ENCODE measurements around the gene ADGRB2.

Gene ADGRB2

GRCh38 chr1:31763671-31764311 lies 349 bp downstream of the ADGRB2 start:
- no peak for DNase-seq (ENCODE audit: low spot score)

GRCh38 chr1:31762726-31763670 lies 1.1 kb downstream of the ADGRB2 start:
- peak; percentile 81 for DNase-seq (ENCODE audit: low spot score)

DNA sequence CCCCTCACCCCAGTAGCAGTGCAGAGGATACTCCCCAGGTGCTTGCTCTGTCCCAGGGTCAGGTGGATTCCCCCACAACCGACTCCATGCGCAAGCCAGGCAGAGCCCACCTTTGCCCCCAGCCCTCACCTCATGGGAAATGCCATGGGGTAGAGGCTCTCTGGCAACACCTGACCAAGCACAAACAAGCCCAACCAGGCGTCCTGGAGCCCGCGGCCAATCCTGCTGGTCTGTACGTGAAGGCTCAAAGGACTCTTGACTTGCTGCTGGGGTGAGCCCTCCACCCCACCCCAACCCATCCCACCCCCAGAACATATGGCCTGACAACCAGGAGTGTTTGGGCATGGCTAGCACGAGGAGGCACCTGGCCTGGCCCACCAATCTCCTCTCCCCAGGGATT lies 1.8 kb downstream of the ADGRB2 start:
- DNase-seq (ENCODE audit: low spot score), result no peak

DNA sequence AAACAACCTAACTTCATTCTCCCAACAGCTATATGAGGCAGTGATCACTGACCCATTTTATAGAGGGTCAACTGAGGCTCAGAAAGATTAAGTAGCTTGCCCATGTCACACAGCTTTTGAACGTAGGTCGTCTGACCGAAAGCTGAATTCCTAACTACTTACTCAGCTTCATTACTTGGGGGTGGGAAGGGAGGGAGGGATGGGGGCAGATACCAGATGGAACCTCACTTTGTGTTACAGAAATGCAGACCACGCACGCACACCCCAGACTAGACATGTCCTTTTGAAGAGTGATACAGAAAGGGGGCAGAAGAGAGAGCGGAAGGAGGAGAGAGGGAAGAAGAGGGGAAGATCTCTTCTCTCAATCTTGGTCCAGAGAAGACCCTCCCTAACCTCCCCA lies 2.3 kb downstream of the ADGRB2 start:
- DNase-seq (ENCODE audit: low spot score), result no peak

GRCh38 chr1:31760471-31761470 lies 3.4 kb downstream of the ADGRB2 start:
- peak; percentile 77 for DNase-seq (ENCODE audit: low spot score)

DNA sequence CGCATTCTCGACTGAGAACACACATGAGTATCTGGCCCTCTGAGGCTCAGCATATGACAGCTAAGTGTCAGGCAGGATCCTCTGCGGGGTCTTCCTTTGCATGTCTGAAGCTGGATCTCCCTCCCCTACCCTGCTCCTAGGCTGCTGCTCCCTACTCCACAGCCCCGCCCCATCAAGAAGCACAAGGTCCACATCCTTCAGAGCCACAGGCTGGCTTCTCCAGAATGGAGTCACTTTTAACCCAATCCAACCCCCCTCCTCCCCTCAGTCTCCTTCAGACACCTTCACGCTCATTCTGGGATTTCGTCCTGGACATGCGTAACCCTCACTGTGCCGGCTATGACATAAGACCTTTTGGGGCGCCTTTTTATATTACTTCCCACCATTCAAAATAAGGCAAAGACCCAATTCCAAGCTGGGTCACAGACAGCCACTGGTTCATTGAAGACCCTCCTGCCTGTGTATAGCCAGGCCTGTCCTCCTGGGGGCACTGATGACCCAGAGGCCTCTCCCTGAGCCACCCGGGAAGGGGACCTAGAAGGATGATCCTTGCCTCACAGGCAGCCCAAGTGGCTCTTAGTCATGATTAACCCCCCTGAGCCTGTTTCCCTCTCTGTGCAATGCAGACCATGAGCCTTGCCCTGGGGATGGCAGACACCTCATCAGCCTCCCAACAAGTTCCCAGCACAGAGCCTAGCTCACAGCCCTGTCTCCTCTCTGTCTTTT lies 4.7 kb downstream of the ADGRB2 start:
- no peak for DNase-seq (ENCODE audit: low spot score)

- DNase-seq (ENCODE audit: low spot score), result no peak
These were observed 5.3 kb downstream of the ADGRB2 start for GRCh38 chr1:31758823-31759222.

DNA sequence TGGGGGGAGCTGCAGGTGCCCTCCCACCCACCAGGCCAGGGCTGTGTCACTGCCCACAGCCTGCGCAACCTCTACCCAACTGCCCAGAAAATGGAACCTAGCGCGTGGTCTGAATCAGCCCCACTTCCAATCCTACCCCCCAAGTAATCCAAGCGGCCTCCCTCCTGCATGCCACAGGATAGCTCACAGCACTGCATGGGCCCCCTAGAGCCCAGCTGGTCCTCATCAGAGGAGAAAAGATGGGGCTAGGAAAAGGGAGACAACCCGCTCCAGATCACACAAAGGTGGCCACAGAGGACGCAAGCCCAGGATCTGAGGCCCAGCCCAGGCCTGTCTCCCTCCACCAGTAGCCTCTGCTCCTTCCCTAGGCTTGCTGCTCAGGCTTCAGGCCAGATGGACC lies 6.2 kb downstream of the ADGRB2 start:
- DNase-seq (ENCODE audit: low spot score), result no peak

DNA sequence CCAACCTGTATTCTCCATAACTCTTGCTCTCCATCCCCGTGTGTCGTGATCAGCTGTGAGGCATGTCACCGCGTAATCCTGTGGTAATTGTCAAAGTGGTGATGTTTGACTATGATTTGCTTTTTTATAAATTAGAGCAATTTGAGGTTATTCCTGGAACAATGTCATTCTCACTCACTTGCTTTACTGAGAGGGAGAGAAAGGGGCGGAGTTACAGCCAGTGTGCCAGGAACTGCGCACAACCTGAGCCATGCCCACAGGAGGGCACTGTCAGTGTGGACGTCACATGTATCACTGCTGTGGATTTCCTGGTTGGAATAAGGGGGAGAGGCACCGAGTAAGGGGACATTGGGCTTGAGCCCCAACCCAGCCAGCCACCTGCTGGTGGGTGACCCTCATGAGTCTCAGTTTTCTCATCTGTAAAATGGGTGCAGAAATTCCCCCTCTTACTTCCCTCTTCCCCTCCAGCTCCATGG lies 6.9 kb downstream of the ADGRB2 start:
- no peak for DNase-seq (ENCODE audit: low spot score)

DNA sequence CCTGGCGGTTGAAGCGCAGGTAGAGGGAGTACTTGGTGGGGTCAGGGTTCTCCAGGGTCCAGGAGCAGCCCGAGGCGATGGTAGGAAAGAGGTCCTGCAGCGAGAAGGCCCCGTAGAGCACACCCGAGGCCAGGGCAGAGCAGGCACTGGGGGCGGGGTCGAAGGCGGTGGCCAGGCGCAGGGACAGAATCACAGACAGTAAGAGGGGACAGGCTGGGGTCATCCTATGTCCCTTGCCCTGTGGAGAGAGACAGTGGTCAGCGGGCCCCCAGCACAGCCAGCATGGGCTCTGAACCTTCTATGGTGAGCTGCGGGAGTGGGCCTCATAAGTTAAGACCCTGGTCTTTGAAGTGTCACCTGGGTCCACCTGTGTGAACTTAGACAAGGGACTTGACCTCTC lies 7.6 kb downstream of the ADGRB2 start:
- no peak for DNase-seq (ENCODE audit: low spot score)

DNA sequence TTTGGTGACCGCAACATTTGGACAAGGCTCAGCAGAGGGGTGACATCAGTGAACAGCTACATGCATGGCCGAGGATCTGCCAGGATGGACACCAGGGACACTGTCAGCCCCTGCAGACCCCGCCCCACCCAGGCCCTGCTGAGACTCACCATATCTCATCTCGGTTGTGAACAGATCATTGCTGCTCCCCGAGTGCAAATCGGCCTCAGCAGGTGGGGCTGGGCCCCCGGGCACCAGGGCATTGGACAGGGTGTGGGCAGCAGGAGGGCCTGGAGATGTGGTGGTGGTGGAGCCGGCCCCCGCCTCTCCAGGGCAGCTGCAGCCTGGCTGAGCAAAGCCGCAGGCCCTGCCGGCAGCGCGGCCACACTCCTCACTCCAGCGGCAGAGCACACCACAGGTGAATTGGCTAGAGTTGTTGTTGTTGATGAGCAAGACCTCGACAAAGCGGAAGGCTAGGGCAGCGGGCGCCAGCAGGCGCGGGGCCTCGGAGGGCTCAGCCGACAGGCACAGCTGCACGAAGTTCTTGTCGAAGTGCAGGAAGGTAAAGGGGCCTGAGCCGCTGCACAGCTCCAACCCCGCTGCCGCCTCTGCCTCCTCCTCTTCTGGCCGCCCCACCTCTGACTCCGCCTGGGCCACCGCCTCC lies 8.2 kb downstream of the ADGRB2 start:
- DNase-seq (ENCODE audit: low spot score), result no peak

DNA sequence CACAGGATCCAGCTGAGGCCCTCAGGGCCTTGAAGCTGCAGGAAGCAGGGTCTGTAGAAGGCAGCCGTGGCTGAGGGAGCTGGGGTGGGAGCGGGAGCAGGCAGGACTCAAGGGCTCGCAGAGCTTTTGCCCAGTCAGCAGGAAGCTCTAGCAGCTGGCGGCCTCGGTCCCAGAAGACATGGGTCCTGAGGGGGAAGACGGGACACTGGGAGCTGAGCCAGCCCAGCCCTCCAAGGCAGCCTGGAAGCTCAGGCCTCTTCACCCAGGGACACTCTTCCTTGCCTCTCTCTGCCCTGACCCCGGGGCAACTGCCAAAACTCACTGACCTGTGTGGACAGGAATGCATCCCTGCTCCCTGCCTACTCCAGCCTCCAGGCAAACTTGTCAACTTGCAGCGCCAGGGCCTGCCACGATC lies 8.9 kb downstream of the ADGRB2 start:
- DNase-seq (ENCODE audit: low spot score), result no peak

DNA sequence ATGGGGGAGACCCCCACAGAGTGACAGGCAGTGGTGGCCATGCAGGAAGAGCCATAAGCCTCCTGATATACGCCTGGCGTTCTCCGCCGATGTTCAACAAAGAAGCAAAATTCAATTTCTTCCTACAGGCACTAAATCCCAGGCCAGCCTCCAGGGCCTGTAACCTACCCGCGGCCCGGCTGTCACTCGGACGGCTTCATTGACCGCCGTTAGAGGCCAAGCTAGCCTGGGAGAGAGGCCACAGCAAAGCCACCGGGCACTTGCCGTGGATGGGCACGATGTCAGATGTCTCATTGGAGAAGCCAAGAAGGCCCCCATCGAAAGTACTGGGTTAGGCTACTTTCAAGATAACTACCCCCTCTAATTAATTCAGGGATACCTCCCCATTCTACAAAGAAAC lies 9.7 kb downstream of the ADGRB2 start:
- DNase-seq (ENCODE audit: low spot score), result no peak

DNA sequence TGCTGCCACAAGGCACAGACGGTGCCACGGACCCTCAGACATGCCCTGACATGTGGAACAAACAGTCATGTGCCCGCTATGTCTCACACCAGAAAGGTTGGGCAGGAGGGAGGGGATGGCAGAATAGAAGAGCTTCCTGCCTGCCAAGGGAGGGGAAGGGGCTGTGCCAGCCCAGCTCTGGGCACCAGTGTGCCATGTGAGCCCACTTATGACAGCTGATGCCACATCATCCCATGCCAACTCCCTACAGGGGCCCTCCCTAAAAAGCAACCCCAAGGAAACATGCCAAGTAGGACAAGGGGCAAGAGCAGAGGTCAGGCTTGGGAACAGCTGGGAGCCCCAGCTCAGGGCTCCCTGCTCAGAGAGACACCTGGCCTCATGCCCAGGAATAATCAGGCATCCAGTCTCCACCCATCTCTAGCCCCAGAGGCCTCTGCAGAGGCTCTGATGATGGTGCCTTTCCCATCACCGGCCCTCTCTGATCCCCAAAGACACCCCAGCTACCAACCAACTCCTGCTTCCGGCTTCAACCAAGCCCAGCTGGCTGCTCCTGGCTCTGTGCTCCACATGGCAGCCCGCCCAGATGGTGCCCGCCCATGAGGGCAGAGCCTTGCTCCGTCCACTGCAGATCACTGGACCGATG lies 10.3 kb downstream of the ADGRB2 start:
- peak; percentile 75 for DNase-seq (ENCODE audit: low spot score)

DNA sequence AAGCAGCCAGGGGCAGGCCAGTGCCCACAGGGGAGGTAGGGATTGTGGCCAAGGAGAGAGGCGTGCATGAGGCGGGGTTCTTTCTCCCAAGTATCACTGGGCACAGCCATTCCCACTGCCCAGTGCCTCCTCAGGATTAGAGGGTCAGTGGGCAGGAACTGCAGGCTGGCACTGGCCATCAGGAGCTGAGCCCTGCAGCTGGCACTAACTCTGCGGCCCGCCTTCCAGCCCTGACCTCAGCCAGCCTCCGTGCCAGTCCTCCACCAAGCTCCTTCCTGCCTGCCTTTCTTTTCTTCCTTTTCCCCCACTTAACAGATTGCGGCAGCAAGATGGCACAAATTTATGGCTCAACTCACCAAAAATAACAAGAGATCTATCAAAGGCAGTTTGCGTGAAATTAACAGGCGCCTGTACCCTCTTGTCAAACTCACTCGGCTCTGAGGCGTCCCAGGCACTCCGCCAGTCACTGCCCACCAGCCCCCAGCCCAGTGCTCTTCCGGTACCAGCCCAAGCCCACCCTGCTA lies 11.1 kb downstream of the ADGRB2 start:
- no peak for DNase-seq (ENCODE audit: low spot score)

- DNase-seq (ENCODE audit: low spot score), result no peak
These were observed 11.9 kb downstream of the ADGRB2 start for GRCh38 chr1:31752258-31752657.

DNA sequence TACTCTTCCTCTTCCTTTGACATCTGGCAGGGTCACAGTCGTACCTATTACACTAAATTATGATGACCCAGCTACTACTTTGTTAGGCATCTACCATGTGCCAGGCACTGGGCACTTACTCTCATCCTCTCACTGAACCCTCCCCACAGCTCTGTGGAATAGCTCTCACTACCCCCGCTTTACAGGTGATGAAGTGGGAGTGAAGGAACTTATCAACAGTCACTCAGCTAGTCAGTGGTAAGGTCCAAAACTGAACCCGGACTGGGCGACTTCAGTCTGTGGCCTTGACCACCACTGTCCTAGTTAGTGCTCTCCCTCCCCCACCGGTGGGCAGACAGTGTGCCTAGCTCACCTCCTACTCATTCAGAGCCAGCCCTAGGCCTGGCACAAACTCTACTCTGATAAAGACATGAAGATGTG lies 12.3 kb downstream of the ADGRB2 start:
- DNase-seq (ENCODE audit: low spot score), result no peak

- no peak for DNase-seq (ENCODE audit: low spot score)
These were observed 13.2 kb downstream of the ADGRB2 start for GRCh38 chr1:31750858-31751510.
